Right lobe of liver (tissue), 6 donors: ENCODE data around the gene KCND2. TPM values are rescaled to one million over a fixed set of nuclear protein-coding genes. Genes with fewer than 3 reads are reported as not detected.
A peak's percentile ranks its signal among the peaks of the same experiment; 100 is the strongest.
"Not testable (repeated sequence)": the region's sequence is repeated elsewhere in the genome, so short reads cannot be mapped to it uniquely, and the experiment has no call there.

Experiments
- ATAC-seq, 4 donors: fragments of 200-7000 bp; cut with Tn5 transposase; one replicate each; pipeline ENCODE4 v1.9.1; 2020; ENCODE audit warnings: mild to moderate bottlenecking in 4 of 4, moderate library complexity in 4 of 4
- DNase-seq, 3 donors: peaks; one replicate each; pipeline ENCODE4 v3.0.0-alpha.2; 2020
- H3K27ac ChIP-seq, 3 donors: fragments of 200-600 bp; one replicate each; pipeline ENCODE4 v1.8.0; 2022
- H3K27me3 ChIP-seq, 2 donors: fragments of 200-600 bp; one replicate each; pipeline ENCODE4 v1.8.0; 2022
- H3K36me3 ChIP-seq, 4 donors: fragments of 200-600 bp; sonication (generic) in 1 of 4; one replicate each; pipeline versions ENCODE4 v1.5.1 to v1.8.0; 2017 to 2022; ENCODE audit warnings: control low read depth in 1 of 4
- H3K4me1 ChIP-seq, 4 donors: fragments of 200-600 bp; sonication (generic) in 1 of 4; one replicate each; pipeline versions ENCODE4 v1.5.1 to v1.8.0; 2017 to 2022; ENCODE audit warnings: control low read depth in 1 of 4
- H3K4me3 ChIP-seq, 3 donors: fragments of 200-600 bp; one replicate each; pipeline ENCODE4 v1.8.0; 2022
- H3K9me3 ChIP-seq, 4 donors: fragments of 200-600 bp; sonication (generic) in 1 of 4; one replicate each; pipeline versions ENCODE4 v1.5.1 to v1.8.0; 2017 to 2022; ENCODE audit warnings: control low read depth in 1 of 4
- CTCF ChIP-seq, 4 donors: fragments of 200-600 bp in 3 of 4; fragments of 450-650 bp in 1 of 4; IDR thresholded peaks; one replicate each; pipeline versions ENCODE4 v1.5.1 to v1.8.0; 2016 to 2022; ENCODE audit warnings: antibody characterized with exemption in 4 of 4, mild to moderate bottlenecking in 2 of 4
- POLR2A ChIP-seq: fragments of 450-650 bp; IDR thresholded peaks from one replicate; pipeline ENCODE4 v1.6.1; 2017; ENCODE audit warnings: antibody characterized with exemption, mild to moderate bottlenecking
- WGBS: methylation state at CpG from one replicate; pipeline ENCODE4 v1.1.6; 2018; ENCODE audit warnings: low coverage, low lambda C conversion rate; ENCODE audit not compliant: insufficient coverage; ENCODE audit errors: missing lambda C conversion rate; 5-methylcytosine and 5-hydroxymethylcytosine counted together
- intact Hi-C, 2 donors: fragments of 100-400 bp; cut with DNase I; formaldehyde crosslinking; loops; one replicate each; pipeline versions ENCODE4 v1.11.2 to v1.14.1; 2022
- total RNA-seq, 6 experiments: library from RNA; depleted of rRNA in 2 of 6; stranded (reverse); fragments of >200 nt in 2 of 6; fragmentation: NEBNext Ultra II Directional in 3 of 6; extraction: Animal tissue kit (Norgen Biotek cat#: 25700) in 3 of 6; gene quantifications; one replicate each; pipeline versions ENCODE4 v1.1.0 to v1.2.4, GENCODE V29; 2016 to 2023
- donor health status: DM: no; HTN: yes; CAD: no.
- donor health status: DM: no; HTN: no; CAD: no.
- donor health status: DM: no; HTN: no; CAD: no.
- donor health status: DM: no; HTN: yes; CAD: no.
- donor health status: DM: no; HTN: yes; CAD: no.

KCND2 gene
- total RNA-seq, 6 experiments from 2014 or later, result 0.04 to 0.49 TPM; not detected in 4

- no peaks in the 10 kb centered on the region for H3K4me1 ChIP-seq
- intact Hi-C loops, result no loop called here
- no peaks in the 10 kb centered on the region for H3K27me3 ChIP-seq
- peak in 1 of 3 donors; percentile 43 for DNase-seq
- peak; percentile 62 to 75 (median 65) for TF ChIP-seq CTCF (IDR thresholded peaks at IDR 0.05)
- no peak for TF ChIP-seq POLR2A
- H3K27ac ChIP-seq, result no peak overlapping the region
- H3K36me3 ChIP-seq, result no peaks in the 10 kb centered on the region
- peak; percentile 73 to 86 (median 78) for ATAC-seq
- H3K4me3 ChIP-seq, result no peak overlapping the region
- H3K9me3 ChIP-seq, result no peaks in the 10 kb centered on the region
Measured at GRCh38 chr7:120554960-120555571, 282.1 kb downstream of the KCND2 start.

- TF ChIP-seq POLR2A (no peak), CTCF (IDR thresholded peaks at IDR 0.05) (no peak)
- 41% methylated on average over 1 of the region's 1 CpG for WGBS
- intact Hi-C loops, result no loop called here
- DNase-seq, result no peak
- Histone ChIP-seq H3K27me3 (no peaks in the 10 kb centered on the region), H3K4me1 (no peaks in the 10 kb centered on the region), H3K27ac (no peak overlapping the region), H3K4me3 (no peak overlapping the region), H3K9me3 (no peaks in the 10 kb centered on the region), H3K36me3 (no peaks in the 10 kb centered on the region)
- no peak for ATAC-seq
Measured at GRCh38 chr7:120564145-120564544, 291.2 kb downstream of the KCND2 start.

- intact Hi-C loops, result no loop called here
- no peaks in the 10 kb centered on the region for H3K36me3 ChIP-seq
- H3K9me3 ChIP-seq, result no peaks in the 10 kb centered on the region
- no peak overlapping the region for H3K4me3 ChIP-seq
- no peaks in the 10 kb centered on the region for H3K4me1 ChIP-seq
- H3K27me3 ChIP-seq, result no peaks in the 10 kb centered on the region
- H3K27ac ChIP-seq, result no peak overlapping the region
- no peak for TF ChIP-seq CTCF (IDR thresholded peaks at IDR 0.05)
- no peak for TF ChIP-seq POLR2A
- ATAC-seq, result no peak
- DNase-seq, result no peak
Measured at GRCh38 chr7:120567204-120567603, 294.2 kb downstream of the KCND2 start.

- H3K27me3 ChIP-seq, H3K27ac ChIP-seq, H3K4me1 ChIP-seq, intact Hi-C loops, H3K9me3 ChIP-seq, H3K36me3 ChIP-seq, H3K4me3 ChIP-seq: not testable (repeated sequence)
- 45% methylated on average over 4 of the region's 4 CpGs for WGBS
- DNase-seq, result peak; percentile 58 to 81 (median 79)
- ATAC-seq, result peak; percentile 75 to 96 (median 88)
Measured at GRCh38 chr7:120578657-120579056, 305.7 kb downstream of the KCND2 start.

- Histone ChIP-seq H3K27ac (no peak overlapping the region), H3K9me3 (no peaks in the 10 kb centered on the region), H3K4me3 (no peak overlapping the region), H3K27me3 (no peaks in the 10 kb centered on the region), H3K4me1 (peaks cover 0 to 4% (median 2%) of the 10 kb centered on the region in 4 donors), H3K36me3 (no peaks in the 10 kb centered on the region)
- 85% methylated on average over 4 of the region's 4 CpGs for WGBS
- ATAC-seq (no peak), DNase-seq (no peak)
- TF ChIP-seq POLR2A, result no peak
- no peak for TF ChIP-seq CTCF (IDR thresholded peaks at IDR 0.05)
- intact Hi-C loops, result no loop called here
Measured at GRCh38 chr7:120582916-120583315, 309.9 kb downstream of the KCND2 start.
